Measurements from ENCODE around the gene CEMIP. TPM values are rescaled to one million over a fixed set of nuclear protein-coding genes. Genes with fewer than 3 reads are reported as not detected.
A peak's percentile ranks its signal among the peaks of the same experiment; 100 is the strongest.

CEMIP gene
- total RNA-seq, 1 donor from 2014 or later = not detected

DNA sequence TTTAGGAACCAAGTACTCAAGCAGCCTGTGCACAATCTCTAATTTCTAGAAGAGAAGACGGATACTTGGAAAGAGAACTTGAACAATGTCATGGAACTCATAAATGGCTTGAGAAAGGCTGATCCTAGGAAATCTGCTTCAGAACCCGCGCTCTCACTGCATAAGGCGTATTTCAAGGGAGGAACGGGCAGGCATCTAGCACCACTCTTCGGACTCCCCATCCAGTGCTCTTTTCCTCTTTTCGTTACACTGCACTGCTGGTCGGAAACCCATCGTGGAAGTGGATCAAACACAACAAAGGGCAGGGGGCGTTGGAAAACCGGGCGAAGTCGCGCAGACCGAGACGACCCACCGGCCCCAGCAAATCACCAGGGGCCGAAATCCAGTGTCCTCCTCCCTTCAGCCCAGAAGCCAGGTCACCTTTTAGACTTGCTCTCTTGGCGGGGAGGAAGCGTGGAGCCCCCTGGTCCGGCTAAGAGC, 221.0 kb downstream of the CEMIP start:
- H3K27me3 Mint-ChIP-seq (ENCODE audit: insufficient read depth, low read depth) = peaks cover 2% of the 10 kb centered on the region
- H3F3A ChIP-seq (ENCODE audit: low read depth) = peaks cover 10% of the 10 kb centered on the region
- H3K9me3 ChIP-seq (ENCODE audit: low read depth) = no peaks in the 10 kb centered on the region
- peaks cover 30% of the 10 kb centered on the region for H3K27me3 ChIP-seq
- H3K9ac ChIP-seq = peak overlapping the region; percentile 64
- peak overlapping the region; percentile 100 for H3K4me3 ChIP-seq
- H3K79me2 ChIP-seq (ENCODE audit: low read depth) = peaks cover 32% of the 10 kb centered on the region
- peaks cover 10% of the 10 kb centered on the region for H3K4me1 ChIP-seq
- peak overlapping the region; percentile 99 for H3K27ac Mint-ChIP-seq
- peaks cover 5% of the 10 kb centered on the region for H3K9me3 Mint-ChIP-seq
- no peak overlapping the region for H3K27ac ChIP-seq
- H4K20me1 ChIP-seq (ENCODE audit: low read depth) = peaks cover 28% of the 10 kb centered on the region
- peak overlapping the region; percentile 94 for H3K4me2 ChIP-seq
- peak overlapping the region; percentile 79 for H2AFZ ChIP-seq (replicated peaks)
- TF ChIP-seq EZH2phosphoT487 (IDR thresholded peaks at IDR 0.05) (no peak), EZH2 (IDR thresholded peaks at IDR 0.05) (no peak)
- TF ChIP-seq, protein P1, sequence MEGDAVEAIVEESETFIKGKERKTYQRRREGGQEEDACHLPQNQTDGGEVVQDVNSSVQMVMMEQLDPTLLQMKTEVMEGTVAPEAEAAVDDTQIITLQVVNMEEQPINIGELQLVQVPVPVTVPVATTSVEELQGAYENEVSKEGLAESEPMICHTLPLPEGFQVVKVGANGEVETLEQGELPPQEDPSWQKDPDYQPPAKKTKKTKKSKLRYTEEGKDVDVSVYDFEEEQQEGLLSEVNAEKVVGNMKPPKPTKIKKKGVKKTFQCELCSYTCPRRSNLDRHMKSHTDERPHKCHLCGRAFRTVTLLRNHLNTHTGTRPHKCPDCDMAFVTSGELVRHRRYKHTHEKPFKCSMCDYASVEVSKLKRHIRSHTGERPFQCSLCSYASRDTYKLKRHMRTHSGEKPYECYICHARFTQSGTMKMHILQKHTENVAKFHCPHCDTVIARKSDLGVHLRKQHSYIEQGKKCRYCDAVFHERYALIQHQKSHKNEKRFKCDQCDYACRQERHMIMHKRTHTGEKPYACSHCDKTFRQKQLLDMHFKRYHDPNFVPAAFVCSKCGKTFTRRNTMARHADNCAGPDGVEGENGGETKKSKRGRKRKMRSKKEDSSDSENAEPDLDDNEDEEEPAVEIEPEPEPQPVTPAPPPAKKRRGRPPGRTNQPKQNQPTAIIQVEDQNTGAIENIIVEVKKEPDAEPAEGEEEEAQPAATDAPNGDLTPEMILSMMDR (IDR thresholded peaks at IDR 0.05) = no peak
- H3K4me3 Mint-ChIP-seq = peak overlapping the region; percentile 95
- no peak for DNase-seq (ENCODE audit: low spot score)
- peaks cover 4% of the 10 kb centered on the region for H3K36me3 ChIP-seq
- H3K4me1 Mint-ChIP-seq = peaks cover 21% of the 10 kb centered on the region
- peaks cover 15% of the 10 kb centered on the region for H3K36me3 Mint-ChIP-seq

DNA sequence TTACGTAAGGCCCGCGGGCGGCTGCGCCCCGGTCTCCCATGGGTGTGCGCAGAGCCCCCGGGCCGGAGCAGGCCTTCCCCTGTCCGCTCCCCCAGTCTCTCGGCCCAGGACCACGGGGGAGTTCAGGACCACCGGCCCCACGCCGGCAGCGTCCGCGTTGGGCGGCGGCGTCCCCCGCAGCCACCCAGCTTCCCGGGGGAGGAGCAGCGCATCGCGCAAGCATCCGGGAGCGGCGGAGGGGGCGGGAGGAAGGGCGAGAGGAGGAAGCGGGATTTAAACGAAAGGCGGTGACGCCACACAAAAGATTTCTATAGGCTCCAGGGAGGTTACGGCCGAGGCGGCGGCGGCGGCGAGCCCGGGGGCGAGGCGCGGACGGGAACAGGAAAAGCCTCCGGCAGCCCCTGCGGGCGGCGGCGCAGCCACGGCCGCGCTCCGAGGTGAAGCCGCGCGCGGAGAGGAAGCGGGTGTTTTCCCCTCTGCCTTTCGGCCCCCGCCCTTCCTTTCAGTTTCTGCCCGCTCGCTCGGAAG, 221.5 kb downstream of the CEMIP start, which contains the start of gene TLNRD1:
TSS of gene TLNRD1 (plus strand) at position 300 of the 528 bp plus-strand sequence. CDS start 1,349 bp downstream, outside the sequence.
- peak within 1 kb of the TSS; percentile 99 for H3K27ac Mint-ChIP-seq
- Histone ChIP-seq H3K79me2 (ENCODE audit: low read depth) (peaks cover 36% of the 10 kb centered on the region), H3K36me3 (peaks cover 4% of the 10 kb centered on the region), H3K9ac (peak within 1 kb of the TSS; percentile 67), H3F3A (ENCODE audit: low read depth) (peaks cover 10% of the 10 kb centered on the region), H3K9me3 (ENCODE audit: low read depth) (no peaks in the 10 kb centered on the region), H4K20me1 (ENCODE audit: low read depth) (peaks cover 28% of the 10 kb centered on the region), H3K4me2 (peak within 1 kb of the TSS; percentile 94), H3K4me1 (peaks cover 10% of the 10 kb centered on the region), H3K4me3 (peak within 1 kb of the TSS; percentile 100), H2AFZ (replicated peaks) (peak within 1 kb of the TSS; percentile 79), H3K27ac (peak within 1 kb of the TSS; percentile 59), H3K27me3 (peaks cover 30% of the 10 kb centered on the region)
- H3K36me3 Mint-ChIP-seq = peaks cover 15% of the 10 kb centered on the region
- DNase-seq (ENCODE audit: low spot score) = peak; percentile 94
- TF ChIP-seq, protein P1 (IDR thresholded peaks at IDR 0.05) = no peak
- peak; percentile 41 for TF ChIP-seq EZH2 (IDR thresholded peaks at IDR 0.05)
- peak; percentile 45 for TF ChIP-seq EZH2phosphoT487 (IDR thresholded peaks at IDR 0.05)
- peaks cover 22% of the 10 kb centered on the region for H3K4me1 Mint-ChIP-seq
- peak within 1 kb of the TSS; percentile 95 for H3K4me3 Mint-ChIP-seq
- peaks cover 2% of the 10 kb centered on the region for H3K27me3 Mint-ChIP-seq (ENCODE audit: insufficient read depth, low read depth)
- peaks cover 5% of the 10 kb centered on the region for H3K9me3 Mint-ChIP-seq

MicroRNAs within 50 kb of the gene (microRNA counts, 767-probe panel; counts per million panel counts)
- microRNA hsa-miR-549 = 460 counts per million, percentile 90 among the panel's probes with 10 or more counts

Small RNA genes lying within 50 kb of the gene (microRNA-seq; reads per million reads assigned to microRNA genes)
- gene MIR4514 = not detected
- gene MIR549A = not detected

Small RNA genes lying within 50 kb of the gene (small RNA-seq; reads per million reads assigned to genes)
- gene MIR4514 = not detected
- not detected for gene MIR549A

Other genes with a start within 250 kb of the CEMIP start
- 6.6 and 9.3 TPM in 2 replicates for gene ABHD17C, start 84.1 kb upstream of the CEMIP start, total RNA-seq (ENCODE audit: low replicate concordance)
- 24.1 and 31.5 TPM in 2 replicates for gene MESD, start 210.4 kb downstream of the CEMIP start, total RNA-seq (ENCODE audit: low replicate concordance)
- gene TLNRD1, start 221.6 kb downstream of the CEMIP start, total RNA-seq (ENCODE audit: low replicate concordance) = 7.3 and 27.3 TPM in 2 replicates

Data from neural progenitor cell (in vitro differentiated cells).